ENCODE measurements around the gene SCT.

DNA sequence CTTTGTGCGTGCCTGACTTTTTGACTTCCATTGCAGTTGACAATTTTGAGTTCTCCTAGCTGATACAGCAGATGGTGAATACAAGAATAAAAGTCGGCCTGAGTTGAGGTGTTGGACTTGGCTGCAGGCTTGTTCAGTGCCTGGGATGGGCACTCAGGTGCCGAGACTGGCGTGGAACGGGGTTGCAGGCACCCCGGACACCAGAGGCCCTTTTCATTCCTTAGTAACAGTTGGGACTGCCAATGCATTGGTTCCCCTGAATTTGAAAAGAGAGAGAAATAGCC is 49.4 kb downstream of the SCT start:
- TF ChIP-seq POLR2AphosphoS5 (IDR thresholded peaks at IDR 0.05; ENCODE audit: insufficient read depth in 1 of 2, low read depth in 1 of 2): no peak
- TF ChIP-seq, protein P1, sequence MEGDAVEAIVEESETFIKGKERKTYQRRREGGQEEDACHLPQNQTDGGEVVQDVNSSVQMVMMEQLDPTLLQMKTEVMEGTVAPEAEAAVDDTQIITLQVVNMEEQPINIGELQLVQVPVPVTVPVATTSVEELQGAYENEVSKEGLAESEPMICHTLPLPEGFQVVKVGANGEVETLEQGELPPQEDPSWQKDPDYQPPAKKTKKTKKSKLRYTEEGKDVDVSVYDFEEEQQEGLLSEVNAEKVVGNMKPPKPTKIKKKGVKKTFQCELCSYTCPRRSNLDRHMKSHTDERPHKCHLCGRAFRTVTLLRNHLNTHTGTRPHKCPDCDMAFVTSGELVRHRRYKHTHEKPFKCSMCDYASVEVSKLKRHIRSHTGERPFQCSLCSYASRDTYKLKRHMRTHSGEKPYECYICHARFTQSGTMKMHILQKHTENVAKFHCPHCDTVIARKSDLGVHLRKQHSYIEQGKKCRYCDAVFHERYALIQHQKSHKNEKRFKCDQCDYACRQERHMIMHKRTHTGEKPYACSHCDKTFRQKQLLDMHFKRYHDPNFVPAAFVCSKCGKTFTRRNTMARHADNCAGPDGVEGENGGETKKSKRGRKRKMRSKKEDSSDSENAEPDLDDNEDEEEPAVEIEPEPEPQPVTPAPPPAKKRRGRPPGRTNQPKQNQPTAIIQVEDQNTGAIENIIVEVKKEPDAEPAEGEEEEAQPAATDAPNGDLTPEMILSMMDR (IDR thresholded peaks at IDR 0.05): no peak
